HepG2 (cell line): ENCODE measurements around the gene UBTF. TPM values are rescaled to one million over a fixed set of nuclear protein-coding genes. Genes with fewer than 3 reads are reported as not detected.
A peak's percentile ranks its signal among the peaks of the same experiment; 100 is the strongest.

ENCODE experiments used
- ESRRA ChIP-seq: sonication (generic); formaldehyde crosslinking; IDR thresholded peaks from 2 replicates; pipeline ENCODE4 v1.5.1; 2020; ENCODE audit warnings: mild to moderate bottlenecking, low read depth, missing genetic modification reagents
- NFATC3 ChIP-seq: sonication (generic); formaldehyde crosslinking; IDR thresholded peaks from 2 replicates; pipeline ENCODE4 v1.5.1; 2020; ENCODE audit warnings: mild to moderate bottlenecking, missing genetic modification reagents
- PHF5A ChIP-seq: IDR thresholded peaks from one replicate; pipeline ENCODE4 v1.6.1; 2018; ENCODE audit warnings: low read depth, missing genetic modification reagents; ENCODE audit not compliant: unreplicated experiment
- POLR2G ChIP-seq: fragments of 200-400 bp; formaldehyde crosslinking; IDR thresholded peaks from 2 replicates; pipeline ENCODE4 v1.6.1; 2018; ENCODE audit warnings: mild to moderate bottlenecking, low read depth, low read length, moderate library complexity
- PREB ChIP-seq: sonication (generic); formaldehyde crosslinking; IDR thresholded peaks from 2 replicates; pipeline ENCODE4 v1.4.0; 2020; ENCODE audit warnings: missing genetic modification reagents
- RAD21 ChIP-seq: fragments of 450-650 bp; formaldehyde crosslinking; IDR thresholded peaks from 2 replicates; pipeline ENCODE4 v1.5.0; 2020; ENCODE audit warnings: mild to moderate bottlenecking
- TOPORS ChIP-seq: sonication (generic); formaldehyde crosslinking; IDR thresholded peaks from 2 replicates; pipeline ENCODE4 v1.8.0; 2023; ENCODE audit warnings: mild to moderate bottlenecking, missing genetic modification reagents
- WIZ ChIP-seq: sonication (generic); formaldehyde crosslinking; IDR thresholded peaks from 2 replicates; pipeline ENCODE4 v1.5.1; 2020; ENCODE audit warnings: mild to moderate bottlenecking, missing genetic modification reagents
- ZBTB1 ChIP-seq: sonication (generic); formaldehyde crosslinking; IDR thresholded peaks from 2 replicates; pipeline ENCODE4 v1.4.0; 2020; ENCODE audit warnings: missing genetic modification reagents, borderline replicate concordance
- ZBTB7B ChIP-seq: sonication (generic); formaldehyde crosslinking; IDR thresholded peaks from 2 replicates; pipeline ENCODE4 v1.4.0; 2020; ENCODE audit warnings: missing genetic modification reagents
- ZMAT3 ChIP-seq: sonication (generic); formaldehyde crosslinking; conservative IDR thresholded peaks from 2 replicates; pipeline ENCODE4 v1.7.0; 2021; ENCODE audit warnings: missing genetic modification reagents
- ZNF703 ChIP-seq: sonication (generic); formaldehyde crosslinking; IDR thresholded peaks from 2 replicates; pipeline ENCODE4 v1.5.1; 2020; ENCODE audit warnings: missing genetic modification reagents, mild to moderate bottlenecking, moderate library complexity, borderline replicate concordance
- ZNF816 ChIP-seq: sonication (generic); formaldehyde crosslinking; IDR thresholded peaks from 2 replicates; pipeline ENCODE4 v1.8.0; 2022; ENCODE audit warnings: missing genetic modification reagents, mild to moderate bottlenecking, borderline replicate concordance
- ZNF883 ChIP-seq: sonication (generic); formaldehyde crosslinking; IDR thresholded peaks from 2 replicates; pipeline ENCODE4 v1.5.1; 2020; ENCODE audit warnings: mild to moderate bottlenecking, missing genetic modification reagents; ENCODE audit errors: not compliant biosample characterization
- ZSCAN12 ChIP-seq: sonication (generic); formaldehyde crosslinking; IDR thresholded peaks from 2 replicates; pipeline ENCODE4 v1.9.0; 2021; ENCODE audit warnings: mild to moderate bottlenecking, missing genetic modification reagents
- polyA plus RNA-seq, 8 experiments: library from polyadenylated mRNA; depleted of rRNA in 3 of 8; stranded (reverse) in 7 of 8; unstranded in 1 of 8; fragments of >200 nt; fragmentation: Illumina TruSeq in 4 of 8; extraction: Trizol in 4 of 8; gene quantifications; 2 replicates each; pipeline versions ENCODE4 v1.2.1 to v1.2.3, GENCODE V29; 2011 to 2016; ENCODE audit warnings: low read depth in 4 of 8, missing spikeins in 1 of 8, mixed read lengths in 1 of 8; ENCODE audit not compliant: insufficient read depth in 1 of 8
- total RNA-seq, 5 experiments: library from RNA; depleted of rRNA; stranded (reverse); fragments of >200 nt; fragmentation: Illumina TruSeq; extraction: Trizol; gene quantifications; 2 replicates each; pipeline ENCODE4 v1.2.3, GENCODE V29; 2016; ENCODE audit warnings: low read depth in 1 of 5
- TF ChIP-seq, protein P1 (sequence below): sonication (generic); formaldehyde crosslinking; IDR thresholded peaks from 2 replicates; pipeline ENCODE4 v1.8.0; 2022; ENCODE audit warnings: missing genetic modification reagents, mild to moderate bottlenecking, moderate library complexity, borderline replicate concordance
- TF ChIP-seq, protein P2 (sequence below): sonication (generic); formaldehyde crosslinking; IDR thresholded peaks from 2 replicates; pipeline ENCODE4 v1.8.0; 2022; ENCODE audit warnings: low read depth, missing genetic modification reagents
- TF ChIP-seq, protein P3 (sequence below): sonication (generic); formaldehyde crosslinking; conservative IDR thresholded peaks from 2 replicates; pipeline ENCODE4 v1.8.1; 2023; ENCODE audit warnings: missing genetic modification reagents
- TF ChIP-seq, protein P4 (sequence below): sonication (generic); formaldehyde crosslinking; IDR thresholded peaks from 2 replicates; pipeline ENCODE4 v1.4.0; 2020; ENCODE audit warnings: missing genetic modification reagents, borderline replicate concordance

The UBTF gene
- total and polyA plus RNA-seq, 2 of the 13 experiments (the other 11 are each of a cell fraction or from before 2014, with no cell fraction given): 15.2 to 60.9 TPM

GRCh38 chr17:44199553-44200477 is 19.7 kb downstream of the UBTF start, which contains the start of gene ATXN7L3 (continued):
- TF ChIP-seq, protein P1, sequence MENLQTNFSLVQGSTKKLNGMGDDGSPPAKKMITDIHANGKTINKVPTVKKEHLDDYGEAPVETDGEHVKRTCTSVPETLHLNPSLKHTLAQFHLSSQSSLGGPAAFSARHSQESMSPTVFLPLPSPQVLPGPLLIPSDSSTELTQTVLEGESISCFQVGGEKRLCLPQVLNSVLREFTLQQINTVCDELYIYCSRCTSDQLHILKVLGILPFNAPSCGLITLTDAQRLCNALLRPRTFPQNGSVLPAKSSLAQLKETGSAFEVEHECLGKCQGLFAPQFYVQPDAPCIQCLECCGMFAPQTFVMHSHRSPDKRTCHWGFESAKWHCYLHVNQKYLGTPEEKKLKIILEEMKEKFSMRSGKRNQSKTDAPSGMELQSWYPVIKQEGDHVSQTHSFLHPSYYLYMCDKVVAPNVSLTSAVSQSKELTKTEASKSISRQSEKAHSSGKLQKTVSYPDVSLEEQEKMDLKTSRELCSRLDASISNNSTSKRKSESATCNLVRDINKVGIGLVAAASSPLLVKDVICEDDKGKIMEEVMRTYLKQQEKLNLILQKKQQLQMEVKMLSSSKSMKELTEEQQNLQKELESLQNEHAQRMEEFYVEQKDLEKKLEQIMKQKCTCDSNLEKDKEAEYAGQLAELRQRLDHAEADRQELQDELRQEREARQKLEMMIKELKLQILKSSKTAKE (CRISPR knock-in tag): no peak
- no peak; the same call in 1 of the 2 replicates for TF ChIP-seq ZBTB7B (CRISPR knock-in tag)
- TF ChIP-seq TOPORS (CRISPR knock-in tag): no peak; the same call in 1 of the 2 replicates
- no peak for TF ChIP-seq POLR2G
- TF ChIP-seq ZNF883: no peak
- TF ChIP-seq NFATC3 (CRISPR knock-in tag): no peak
- TF ChIP-seq, protein P2, sequence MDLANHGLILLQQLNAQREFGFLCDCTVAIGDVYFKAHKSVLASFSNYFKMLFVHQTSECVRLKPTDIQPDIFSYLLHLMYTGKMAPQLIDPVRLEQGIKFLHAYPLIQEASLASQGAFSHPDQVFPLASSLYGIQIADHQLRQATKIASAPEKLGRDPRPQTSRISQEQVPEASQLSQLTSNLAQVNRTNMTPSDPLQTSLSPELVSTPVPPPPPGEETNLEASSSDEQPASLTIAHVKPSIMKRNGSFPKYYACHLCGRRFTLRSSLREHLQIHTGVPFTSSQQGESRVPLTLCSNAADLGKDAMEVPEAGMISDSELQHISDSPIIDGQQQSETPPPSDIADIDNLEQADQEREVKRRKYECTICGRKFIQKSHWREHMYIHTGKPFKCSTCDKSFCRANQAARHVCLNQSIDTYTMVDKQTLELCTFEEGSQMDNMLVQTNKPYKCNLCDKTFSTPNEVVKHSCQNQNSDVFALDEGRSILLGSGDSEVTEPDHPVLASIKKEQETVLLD (CRISPR knock-in tag): peak; percentile 98
- no peak for TF ChIP-seq ZSCAN12 (CRISPR knock-in tag)
- no peak for TF ChIP-seq ZMAT3
- TF ChIP-seq, protein P3, sequence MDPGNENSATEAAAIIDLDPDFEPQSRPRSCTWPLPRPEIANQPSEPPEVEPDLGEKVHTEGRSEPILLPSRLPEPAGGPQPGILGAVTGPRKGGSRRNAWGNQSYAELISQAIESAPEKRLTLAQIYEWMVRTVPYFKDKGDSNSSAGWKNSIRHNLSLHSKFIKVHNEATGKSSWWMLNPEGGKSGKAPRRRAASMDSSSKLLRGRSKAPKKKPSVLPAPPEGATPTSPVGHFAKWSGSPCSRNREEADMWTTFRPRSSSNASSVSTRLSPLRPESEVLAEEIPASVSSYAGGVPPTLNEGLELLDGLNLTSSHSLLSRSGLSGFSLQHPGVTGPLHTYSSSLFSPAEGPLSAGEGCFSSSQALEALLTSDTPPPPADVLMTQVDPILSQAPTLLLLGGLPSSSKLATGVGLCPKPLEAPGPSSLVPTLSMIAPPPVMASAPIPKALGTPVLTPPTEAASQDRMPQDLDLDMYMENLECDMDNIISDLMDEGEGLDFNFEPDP (CRISPR knock-in tag): no peak
- TF ChIP-seq ESRRA (CRISPR knock-in tag): no peak
- TF ChIP-seq ZNF703 (CRISPR knock-in tag): no peak
- no peak for TF ChIP-seq PHF5A
- TF ChIP-seq, protein P4, sequence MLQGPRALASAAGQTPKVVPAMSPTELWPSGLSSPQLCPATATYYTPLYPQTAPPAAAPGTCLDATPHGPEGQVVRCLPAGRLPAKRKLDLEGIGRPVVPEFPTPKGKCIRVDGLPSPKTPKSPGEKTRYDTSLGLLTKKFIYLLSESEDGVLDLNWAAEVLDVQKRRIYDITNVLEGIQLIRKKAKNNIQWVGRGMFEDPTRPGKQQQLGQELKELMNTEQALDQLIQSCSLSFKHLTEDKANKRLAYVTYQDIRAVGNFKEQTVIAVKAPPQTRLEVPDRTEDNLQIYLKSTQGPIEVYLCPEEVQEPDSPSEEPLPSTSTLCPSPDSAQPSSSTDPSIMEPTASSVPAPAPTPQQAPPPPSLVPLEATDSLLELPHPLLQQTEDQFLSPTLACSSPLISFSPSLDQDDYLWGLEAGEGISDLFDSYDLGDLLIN: no peak
- TF ChIP-seq ZNF816 (CRISPR knock-in tag): no peak
- no peak for TF ChIP-seq WIZ (CRISPR knock-in tag)
- peak; percentile 24; the same call in 1 of the 2 replicates for TF ChIP-seq RAD21 (CRISPR knock-in tag)
- TF ChIP-seq PREB (CRISPR knock-in tag): no peak
- TF ChIP-seq ZBTB1: no peak
